GM21447 (cell line): Measurements from ENCODE around the gene IPO9.

ENCODE experiments used
- ATAC-seq: cut with Tn5 transposase; IDR thresholded peaks from one replicate; pipeline ENCODE4 v1.9.1; 2021; ENCODE audit not compliant: unreplicated experiment

The IPO9 gene

GRCh38 chr1:201886103-201886885 is 57.3 kb downstream of the IPO9 start:
- no peak for ATAC-seq

GRCh38 chr1:201887116-201887866 is 58.3 kb downstream of the IPO9 start:
- ATAC-seq: no peak

GRCh38 chr1:201888282-201889089 is 59.5 kb downstream of the IPO9 start, which contains the start of gene SHISA4:
SHISA4 (plus strand) TSS chr1:201888898; CDS start chr1:201888995, 97 bp downstream.
- ATAC-seq: no peak

- no peak for ATAC-seq
These were observed 60.4 kb downstream of the IPO9 start for GRCh38 chr1:201889090-201889968.

GRCh38 chr1:201890223-201890622 is 61.3 kb downstream of the IPO9 start:
- no peak for ATAC-seq

- ATAC-seq: no peak
These were observed 62.0 kb downstream of the IPO9 start for GRCh38 chr1:201890806-201891450.

GRCh38 chr1:201891451-201892045 is 62.6 kb downstream of the IPO9 start:
- ATAC-seq: no peak

- ATAC-seq: no peak
These were observed 63.3 kb downstream of the IPO9 start for GRCh38 chr1:201892211-201892610.

- ATAC-seq: no peak
These were observed 64.5 kb downstream of the IPO9 start for GRCh38 chr1:201893431-201893830.

GRCh38 chr1:201894343-201895119 is 65.6 kb downstream of the IPO9 start:
- ATAC-seq: no peak

GRCh38 chr1:201895120-201895665 is 66.2 kb downstream of the IPO9 start:
- ATAC-seq: no peak

- ATAC-seq: peak; percentile 87
These were observed 67.2 kb downstream of the IPO9 start for GRCh38 chr1:201895913-201896807.

- ATAC-seq: no peak
These were observed 68.0 kb downstream of the IPO9 start for GRCh38 chr1:201896951-201897391.

- no peak for ATAC-seq
These were observed 69.4 kb downstream of the IPO9 start for GRCh38 chr1:201898240-201898894.

- no peak for ATAC-seq
These were observed 70.0 kb downstream of the IPO9 start for GRCh38 chr1:201898992-201899391.

- ATAC-seq: no peak
These were observed 70.9 kb downstream of the IPO9 start for GRCh38 chr1:201899683-201900429.
